Spleen (tissue), 7 donors: ENCODE results near the gene AKAP6.

Source experiments
- POLR2A ChIP-seq, 3 donors: fragments of 450-650 bp; IDR thresholded peaks; one replicate each; pipeline ENCODE4 v1.5.1; 2017; ENCODE audit warnings: antibody characterized with exemption in 3 of 3, mild to moderate bottlenecking in 1 of 3
- TF ChIP-seq, protein P1 (sequence below), 11 experiments: fragments of 200-600 bp in 7 of 11; fragments of 450-650 bp in 4 of 11; sonication (generic) in 4 of 11; IDR thresholded peaks in 8 of 11; conservative IDR thresholded peaks in 3 of 11; 1 replicate in 7 of 11; 2 replicates in 4 of 11; pipeline versions ENCODE4 v1.4.0 to v1.8.0; 2016 to 2021; ENCODE audit warnings: antibody characterized with exemption in 11 of 11, inconsistent platforms in 4 of 11, mild to moderate bottlenecking in 1 of 11
- donor health status: DM: no; HTN: no; CAD: no; lungs with moderate emphysema.
- donor health status: DM: no; HTN: no; CAD: no.
- donor health status: DM: no; HTN: no; CAD: no.

GRCh38 chr14:32728526-32728925 lies 399.4 kb downstream of the AKAP6 start:
- TF ChIP-seq, protein P1, sequence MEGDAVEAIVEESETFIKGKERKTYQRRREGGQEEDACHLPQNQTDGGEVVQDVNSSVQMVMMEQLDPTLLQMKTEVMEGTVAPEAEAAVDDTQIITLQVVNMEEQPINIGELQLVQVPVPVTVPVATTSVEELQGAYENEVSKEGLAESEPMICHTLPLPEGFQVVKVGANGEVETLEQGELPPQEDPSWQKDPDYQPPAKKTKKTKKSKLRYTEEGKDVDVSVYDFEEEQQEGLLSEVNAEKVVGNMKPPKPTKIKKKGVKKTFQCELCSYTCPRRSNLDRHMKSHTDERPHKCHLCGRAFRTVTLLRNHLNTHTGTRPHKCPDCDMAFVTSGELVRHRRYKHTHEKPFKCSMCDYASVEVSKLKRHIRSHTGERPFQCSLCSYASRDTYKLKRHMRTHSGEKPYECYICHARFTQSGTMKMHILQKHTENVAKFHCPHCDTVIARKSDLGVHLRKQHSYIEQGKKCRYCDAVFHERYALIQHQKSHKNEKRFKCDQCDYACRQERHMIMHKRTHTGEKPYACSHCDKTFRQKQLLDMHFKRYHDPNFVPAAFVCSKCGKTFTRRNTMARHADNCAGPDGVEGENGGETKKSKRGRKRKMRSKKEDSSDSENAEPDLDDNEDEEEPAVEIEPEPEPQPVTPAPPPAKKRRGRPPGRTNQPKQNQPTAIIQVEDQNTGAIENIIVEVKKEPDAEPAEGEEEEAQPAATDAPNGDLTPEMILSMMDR (IDR thresholded peaks at IDR 0.05 in 8 of 11, conservative IDR thresholded peaks at IDR 0.05 in 3 of 11): no peak
- TF ChIP-seq POLR2A (IDR thresholded peaks at IDR 0.05): no peak
